WERI-Rb-1 (cell line): Measurements from ENCODE around the gene FITM2.

Experiments
- DNase-seq: peaks from one replicate; pipeline ENCODE4 v3.0.0-alpha.2; 2020
- H3K27ac ChIP-seq: fragments of 250-450 bp; sonication (Bioruptor Pico); 2 replicates; pipeline ENCODE4 v1.5.1; 2020; ENCODE audit warnings: mild to moderate bottlenecking, moderate library complexity
- H3K27me3 ChIP-seq: fragments of 250-450 bp; sonication (Bioruptor Pico); 2 replicates; pipeline ENCODE4 v1.5.1; 2021; ENCODE audit warnings: mild to moderate bottlenecking, low read depth, moderate library complexity; ENCODE audit not compliant: insufficient read depth, severe bottlenecking
- H3K36me3 ChIP-seq: fragments of 250-450 bp; sonication (Bioruptor Pico); 2 replicates; pipeline ENCODE4 v1.5.1; 2020; ENCODE audit warnings: mild to moderate bottlenecking, moderate library complexity
- H3K4me3 ChIP-seq: 2 replicates; pipeline ENCODE4 v1.5.1; 2011; ENCODE audit warnings: low read depth, mild to moderate bottlenecking, control low read depth, low read length
- H3K9me3 ChIP-seq: fragments of 250-450 bp; sonication (Bioruptor Pico); 2 replicates; pipeline ENCODE4 v1.5.1; 2021; ENCODE audit warnings: mild to moderate bottlenecking, moderate library complexity; ENCODE audit not compliant: severe bottlenecking
- TF ChIP-seq, protein P1 (sequence below): IDR thresholded peaks from 2 replicates; pipeline ENCODE4 v1.5.1; 2011; ENCODE audit warnings: low read depth, mild to moderate bottlenecking, control low read depth, inconsistent platforms, low read length

The FITM2 gene

GRCh38 chr20:44271915-44272663, 38.9 kb downstream of the FITM2 start:
- TF ChIP-seq, protein P1, sequence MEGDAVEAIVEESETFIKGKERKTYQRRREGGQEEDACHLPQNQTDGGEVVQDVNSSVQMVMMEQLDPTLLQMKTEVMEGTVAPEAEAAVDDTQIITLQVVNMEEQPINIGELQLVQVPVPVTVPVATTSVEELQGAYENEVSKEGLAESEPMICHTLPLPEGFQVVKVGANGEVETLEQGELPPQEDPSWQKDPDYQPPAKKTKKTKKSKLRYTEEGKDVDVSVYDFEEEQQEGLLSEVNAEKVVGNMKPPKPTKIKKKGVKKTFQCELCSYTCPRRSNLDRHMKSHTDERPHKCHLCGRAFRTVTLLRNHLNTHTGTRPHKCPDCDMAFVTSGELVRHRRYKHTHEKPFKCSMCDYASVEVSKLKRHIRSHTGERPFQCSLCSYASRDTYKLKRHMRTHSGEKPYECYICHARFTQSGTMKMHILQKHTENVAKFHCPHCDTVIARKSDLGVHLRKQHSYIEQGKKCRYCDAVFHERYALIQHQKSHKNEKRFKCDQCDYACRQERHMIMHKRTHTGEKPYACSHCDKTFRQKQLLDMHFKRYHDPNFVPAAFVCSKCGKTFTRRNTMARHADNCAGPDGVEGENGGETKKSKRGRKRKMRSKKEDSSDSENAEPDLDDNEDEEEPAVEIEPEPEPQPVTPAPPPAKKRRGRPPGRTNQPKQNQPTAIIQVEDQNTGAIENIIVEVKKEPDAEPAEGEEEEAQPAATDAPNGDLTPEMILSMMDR = peak; percentile 73
- DNase-seq = peak; percentile 35
- no peaks in the 10 kb centered on the region for H3K36me3 ChIP-seq
- no peak overlapping the region for H3K27ac ChIP-seq
- no peaks in the 10 kb centered on the region for H3K27me3 ChIP-seq
- no peak overlapping the region for H3K4me3 ChIP-seq
- no peaks in the 10 kb centered on the region for H3K9me3 ChIP-seq

GRCh38 chr20:44268802-44269201, 42.2 kb downstream of the FITM2 start:
- Histone ChIP-seq H3K9me3 (no peaks in the 10 kb centered on the region), H3K27me3 (no peaks in the 10 kb centered on the region), H3K4me3 (no peak overlapping the region), H3K27ac (no peak overlapping the region), H3K36me3 (peaks cover 10% of the 10 kb centered on the region)
- DNase-seq = no peak
- TF ChIP-seq, protein P1 = no peak

GRCh38 chr20:44264287-44264686, 46.7 kb downstream of the FITM2 start:
- H3K9me3 ChIP-seq = no peaks in the 10 kb centered on the region
- TF ChIP-seq, protein P1 = no peak
- DNase-seq = no peak
- no peaks in the 10 kb centered on the region for H3K27me3 ChIP-seq
- H3K36me3 ChIP-seq = peaks cover 10% of the 10 kb centered on the region
- H3K27ac ChIP-seq = no peak overlapping the region
- H3K4me3 ChIP-seq = no peak overlapping the region

DNA sequence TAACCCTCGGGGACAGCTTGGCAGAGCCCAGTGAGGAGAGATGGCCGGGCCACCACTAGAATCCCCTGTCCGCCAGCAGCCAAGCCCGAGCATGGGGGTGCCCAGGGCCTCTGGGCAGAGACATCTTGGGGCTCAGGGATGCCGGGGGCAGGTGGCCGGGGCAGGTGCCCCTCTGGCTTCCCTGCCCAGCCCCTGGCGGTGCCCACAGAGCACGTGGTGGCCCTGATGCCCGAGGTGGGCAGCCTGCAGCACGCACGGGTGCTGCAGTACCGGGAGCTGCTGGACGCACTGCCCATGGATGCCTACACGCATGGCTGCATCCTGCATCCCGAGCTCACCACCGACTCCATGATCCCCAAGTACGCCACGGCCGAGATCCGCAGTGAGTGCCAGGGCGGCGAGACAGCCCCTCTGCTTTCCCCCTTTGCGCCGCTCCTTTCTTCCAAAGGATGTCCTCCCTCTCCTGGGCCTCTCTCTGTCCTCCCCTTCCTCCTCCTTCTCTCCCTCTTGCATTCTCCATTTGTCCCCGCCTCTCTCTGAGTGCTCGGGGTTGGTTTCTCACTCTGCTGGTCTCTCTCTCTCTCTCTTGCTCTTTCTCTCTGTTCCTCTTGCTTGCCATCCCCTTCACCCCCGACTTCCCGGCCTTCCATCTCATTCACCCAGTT, 52.6 kb downstream of the FITM2 start:
- H3K36me3 ChIP-seq = no peaks in the 10 kb centered on the region
- H3K27ac ChIP-seq = no peak overlapping the region
- H3K27me3 ChIP-seq = no peaks in the 10 kb centered on the region
- H3K9me3 ChIP-seq = no peaks in the 10 kb centered on the region
- TF ChIP-seq, protein P1 = no peak
- no peak for DNase-seq
- H3K4me3 ChIP-seq = no peak overlapping the region

- Histone ChIP-seq H3K36me3 (no peaks in the 10 kb centered on the region), H3K4me3 (no peak overlapping the region), H3K27ac (no peak overlapping the region), H3K9me3 (no peaks in the 10 kb centered on the region), H3K27me3 (no peaks in the 10 kb centered on the region)
- DNase-seq = no peak
- TF ChIP-seq, protein P1 = no peak
Measured at GRCh38 chr20:44256961-44257360, 54.0 kb downstream of the FITM2 start.
